B cell (primary cell): ENCODE results near the gene NHP2.

Source experiments
- EZH2 ChIP-seq: IDR thresholded peaks from 2 replicates; pipeline ENCODE4 v1.6.1; 2012; ENCODE audit warnings: borderline replicate concordance, low read depth, mild to moderate bottlenecking, moderate library complexity, low read length; ENCODE audit not compliant: insufficient read depth, poor library complexity, severe bottlenecking
- TF ChIP-seq, protein P1 (sequence below): fragments of 200-600 bp; IDR thresholded peaks from one replicate; pipeline ENCODE4 v1.8.0; 2022; ENCODE audit warnings: antibody characterized with exemption, mild to moderate bottlenecking

DNA sequence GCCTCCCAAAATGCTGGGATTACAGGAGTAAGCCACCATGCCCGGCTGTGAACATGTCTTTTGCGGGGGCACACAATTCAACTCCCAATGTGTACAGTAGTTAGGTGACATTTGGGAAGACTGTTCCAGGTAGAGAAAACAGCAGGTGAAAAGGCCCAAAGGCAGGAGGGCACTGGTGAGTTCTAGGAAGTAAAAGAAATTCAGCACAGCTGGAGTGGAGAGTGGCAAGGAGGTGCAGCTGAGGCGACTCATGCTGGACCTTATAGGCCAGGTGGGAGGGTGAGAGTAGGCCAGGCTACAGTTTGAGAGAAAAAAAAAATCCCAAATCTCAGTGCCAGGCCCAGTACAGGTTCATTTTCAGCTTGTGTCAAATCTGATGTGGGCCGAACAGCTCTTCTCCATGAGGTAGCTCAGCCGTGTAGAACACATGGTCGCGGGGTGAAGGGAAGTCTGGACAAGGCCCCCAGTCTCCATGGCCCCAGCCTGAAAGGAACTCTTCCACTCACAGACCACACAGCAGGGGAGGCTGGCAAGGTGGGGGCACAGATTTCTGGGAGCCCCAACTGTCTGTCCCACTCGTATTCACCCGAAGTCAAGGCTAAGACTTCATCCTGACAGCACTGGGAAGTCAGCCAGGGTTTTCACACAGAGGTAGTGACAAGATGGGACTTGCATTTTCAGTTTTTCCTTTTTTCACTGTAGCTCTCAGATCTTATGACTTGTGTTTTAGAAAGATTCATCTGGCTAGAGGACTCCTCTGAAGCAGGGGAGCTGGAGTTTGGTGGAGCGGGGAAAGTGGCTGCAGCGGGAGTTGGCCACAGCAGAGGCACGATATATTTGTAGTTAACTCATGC, 46.1 kb upstream of the NHP2 start:
- TF ChIP-seq, protein P1, sequence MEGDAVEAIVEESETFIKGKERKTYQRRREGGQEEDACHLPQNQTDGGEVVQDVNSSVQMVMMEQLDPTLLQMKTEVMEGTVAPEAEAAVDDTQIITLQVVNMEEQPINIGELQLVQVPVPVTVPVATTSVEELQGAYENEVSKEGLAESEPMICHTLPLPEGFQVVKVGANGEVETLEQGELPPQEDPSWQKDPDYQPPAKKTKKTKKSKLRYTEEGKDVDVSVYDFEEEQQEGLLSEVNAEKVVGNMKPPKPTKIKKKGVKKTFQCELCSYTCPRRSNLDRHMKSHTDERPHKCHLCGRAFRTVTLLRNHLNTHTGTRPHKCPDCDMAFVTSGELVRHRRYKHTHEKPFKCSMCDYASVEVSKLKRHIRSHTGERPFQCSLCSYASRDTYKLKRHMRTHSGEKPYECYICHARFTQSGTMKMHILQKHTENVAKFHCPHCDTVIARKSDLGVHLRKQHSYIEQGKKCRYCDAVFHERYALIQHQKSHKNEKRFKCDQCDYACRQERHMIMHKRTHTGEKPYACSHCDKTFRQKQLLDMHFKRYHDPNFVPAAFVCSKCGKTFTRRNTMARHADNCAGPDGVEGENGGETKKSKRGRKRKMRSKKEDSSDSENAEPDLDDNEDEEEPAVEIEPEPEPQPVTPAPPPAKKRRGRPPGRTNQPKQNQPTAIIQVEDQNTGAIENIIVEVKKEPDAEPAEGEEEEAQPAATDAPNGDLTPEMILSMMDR = no peak
- no peak for TF ChIP-seq EZH2
